H9 (cell line): ENCODE results near the gene PHTF2. TPM values are rescaled to one million over a fixed set of nuclear protein-coding genes. Genes with fewer than 3 reads are reported as not detected.
"Not testable (repeated sequence)": the region's sequence is repeated elsewhere in the genome, so short reads cannot be mapped to it uniquely, and the experiment has no call there.

Source experiments
- DNase-seq: peaks from one replicate; pipeline ENCODE4 v3.0.0-alpha.2; 2017
- H2AFZ ChIP-seq: one replicate; pipeline ENCODE4 v1.6.1; 2013; ENCODE audit warnings: mild to moderate bottlenecking, low read length, control low read depth, moderate library complexity
- H2AK5ac ChIP-seq: 2 replicates; pipeline ENCODE4 v1.6.1; 2013; ENCODE audit warnings: low read length, control low read depth, mixed read lengths; ENCODE audit not compliant: insufficient read length
- H2BK120ac ChIP-seq: one replicate; pipeline ENCODE4 v1.6.1; 2013; ENCODE audit warnings: low read depth, mild to moderate bottlenecking, low read length, control low read depth, inconsistent platforms; ENCODE audit not compliant: poor library complexity, severe bottlenecking
- H2BK12ac ChIP-seq: 2 replicates; pipeline ENCODE4 v1.6.1; 2013; ENCODE audit warnings: low read length, control low read depth, mixed read lengths, low read depth; ENCODE audit not compliant: insufficient read length
- H2BK15ac ChIP-seq: 2 replicates; pipeline ENCODE4 v1.6.1; 2013; ENCODE audit warnings: low read depth, low read length, control low read depth
- H2BK20ac ChIP-seq: one replicate; pipeline ENCODE4 v1.6.1; 2013; ENCODE audit warnings: low read depth, mild to moderate bottlenecking, low read length, control low read depth, inconsistent platforms; ENCODE audit not compliant: poor library complexity, severe bottlenecking
- H2BK5ac ChIP-seq: 2 replicates; pipeline ENCODE4 v1.6.1; 2013; ENCODE audit warnings: low read length, control low read depth, mixed read lengths; ENCODE audit not compliant: insufficient read length
- H3K14ac ChIP-seq: 2 replicates; pipeline ENCODE4 v1.6.1; 2013; ENCODE audit warnings: low read length, control low read depth; ENCODE audit not compliant: insufficient read depth
- H3K18ac ChIP-seq: 2 replicates; pipeline ENCODE4 v1.6.1; 2013; ENCODE audit warnings: low read depth, mild to moderate bottlenecking, mixed read lengths, low read length, control low read depth; ENCODE audit not compliant: insufficient read length
- H3K23ac ChIP-seq: 2 replicates; pipeline ENCODE4 v1.6.1; 2013; ENCODE audit warnings: low read length, control low read depth, mixed read lengths, low read depth; ENCODE audit not compliant: insufficient read length
- H3K23me2 ChIP-seq: 2 replicates; pipeline ENCODE4 v1.6.1; 2013; ENCODE audit warnings: low read depth, mild to moderate bottlenecking, mixed read lengths, low read length, control low read depth; ENCODE audit not compliant: insufficient read length, poor library complexity, severe bottlenecking
- H3K27ac ChIP-seq: 2 replicates; pipeline ENCODE4 v1.5.1; 2013; ENCODE audit warnings: low read length, control low read depth, mixed read lengths, low read depth; ENCODE audit not compliant: insufficient read length
- H3K27me3 ChIP-seq: 2 replicates; pipeline ENCODE4 v1.6.1; 2013; ENCODE audit warnings: low read length, control low read depth, inconsistent platforms; ENCODE audit not compliant: insufficient read depth
- H3K4ac ChIP-seq: 2 replicates; pipeline ENCODE4 v1.6.1; 2013; ENCODE audit warnings: low read depth, mild to moderate bottlenecking, control low read depth, inconsistent platforms, low read length, moderate library complexity
- H3K4me1 ChIP-seq: 2 replicates; pipeline ENCODE4 v1.6.1; 2013; ENCODE audit warnings: low read length, control low read depth, inconsistent platforms; ENCODE audit not compliant: insufficient read depth
- H3K4me2 ChIP-seq: 2 replicates; pipeline ENCODE4 v1.6.1; 2013; ENCODE audit warnings: low read length, control low read depth, mixed read lengths; ENCODE audit not compliant: insufficient read length, insufficient read depth
- H3K56ac ChIP-seq: 2 replicates; pipeline ENCODE4 v1.6.1; 2013; ENCODE audit warnings: low read depth, mild to moderate bottlenecking, mixed read lengths, low read length, control low read depth; ENCODE audit not compliant: insufficient read length
- H3K79me1 ChIP-seq: 2 replicates; pipeline ENCODE4 v1.6.1; 2013; ENCODE audit warnings: low read depth, mild to moderate bottlenecking, moderate library complexity, low read length, control low read depth, inconsistent platforms; ENCODE audit not compliant: insufficient read depth, poor library complexity, severe bottlenecking
- H3K79me2 ChIP-seq: 2 replicates; pipeline ENCODE4 v1.6.1; 2013; ENCODE audit warnings: low read length, control low read depth, inconsistent platforms; ENCODE audit not compliant: insufficient read depth
- H3K9ac ChIP-seq: 2 replicates; pipeline ENCODE4 v1.6.1; 2013; ENCODE audit warnings: low read length, control low read depth, mixed read lengths; ENCODE audit not compliant: insufficient read length; ENCODE audit errors: extremely low read depth
- H3K9me3 ChIP-seq: one replicate; pipeline ENCODE4 v1.6.1; 2013; ENCODE audit warnings: low read depth, low read length, inconsistent platforms; ENCODE audit not compliant: control insufficient read depth
- H3T11ph ChIP-seq: one replicate; pipeline ENCODE4 v1.6.1; 2013; ENCODE audit warnings: mild to moderate bottlenecking, low read length, control low read depth, inconsistent platforms
- H4K20me1 ChIP-seq: one replicate; pipeline ENCODE4 v1.6.1; 2013; ENCODE audit not compliant: control insufficient read depth, insufficient read length, insufficient read depth
- H4K5ac ChIP-seq: 2 replicates; pipeline ENCODE4 v1.6.1; 2013; ENCODE audit warnings: low read depth, mild to moderate bottlenecking, mixed read lengths, low read length, control low read depth; ENCODE audit not compliant: insufficient read length
- H4K8ac ChIP-seq: replicated peaks from 2 replicates; pipeline ENCODE4 v1.6.1; 2013; ENCODE audit warnings: low read length, control low read depth, mixed read lengths, low read depth; ENCODE audit not compliant: insufficient read length
- H4K91ac ChIP-seq: 2 replicates; pipeline ENCODE4 v1.6.1; 2013; ENCODE audit warnings: low read depth, mild to moderate bottlenecking, moderate library complexity, mixed read lengths, low read length, control low read depth; ENCODE audit not compliant: insufficient read length
- H3K27ac Mint-ChIP-seq, 3 experiments: 2 replicates in 2 of 3; 3 replicates in 1 of 3; pipeline ENCODE4 v1.8.0; 2020 to 2021; ENCODE audit warnings: mixed read lengths in 3 of 3, mild to moderate bottlenecking in 1 of 3, moderate library complexity in 1 of 3
- H3K27me3 Mint-ChIP-seq: 2 replicates; pipeline ENCODE4 v1.8.0; 2021; ENCODE audit warnings: low read depth, mild to moderate bottlenecking, moderate library complexity, mixed read lengths
- H3K36me3 Mint-ChIP-seq, 3 experiments: 2 replicates in 2 of 3; 3 replicates in 1 of 3; pipeline ENCODE4 v1.8.0; 2020 to 2021; ENCODE audit warnings: low read depth in 3 of 3, mixed read lengths in 3 of 3; ENCODE audit not compliant: insufficient read depth in 1 of 3
- H3K4me1 Mint-ChIP-seq, 2 experiments: 2 replicates each; pipeline ENCODE4 v1.8.0; 2020; ENCODE audit warnings: mixed read lengths in 2 of 2
- H3K4me3 Mint-ChIP-seq, 2 experiments: 2 replicates in 1 of 2; 3 replicates in 1 of 2; pipeline ENCODE4 v1.8.0; 2020 to 2021; ENCODE audit warnings: mild to moderate bottlenecking in 2 of 2, mixed read lengths in 2 of 2, moderate library complexity in 1 of 2
- H3K9me3 Mint-ChIP-seq, 2 experiments: 2 replicates in 1 of 2; 3 replicates in 1 of 2; pipeline ENCODE4 v1.8.0; 2020; ENCODE audit warnings: mild to moderate bottlenecking in 2 of 2, mixed read lengths in 2 of 2, moderate library complexity in 1 of 2
- WGBS: extraction: QIAGEN DNeasy Blood & Tissue Kit; methylation state at CpG from one replicate; pipeline ENCODE4 v1.1.7; 2013; ENCODE audit warnings: missing lambda C conversion rate, low lambda C conversion rate, mixed read lengths; ENCODE audit not compliant: insufficient read length; ENCODE audit errors: extremely low coverage; 5-methylcytosine and 5-hydroxymethylcytosine counted together
- total RNA-seq: library from RNA; stranded (reverse); gene quantifications from 2 replicates; pipeline ENCODE4 v1.2.1, GENCODE V29; 2021

The PHTF2 gene
- total RNA-seq, 1 experiment from 2014 or later: 16.2 TPM

- peaks cover 6 to 14% (median 7%) of the 10 kb centered on the region in 3 experiments for H3K36me3 Mint-ChIP-seq
- peaks cover 11 to 14% of the 10 kb centered on the region in 2 experiments for H3K4me1 Mint-ChIP-seq
- H3K4me2 ChIP-seq, DNase-seq, H3K23ac ChIP-seq, H3K4me3 Mint-ChIP-seq, H3K4me1 ChIP-seq, H2BK15ac ChIP-seq, H3K9me3 Mint-ChIP-seq, H4K91ac ChIP-seq, H2AFZ ChIP-seq, H3K27me3 Mint-ChIP-seq, H2BK20ac ChIP-seq, H3K56ac ChIP-seq, H3K18ac ChIP-seq, H2AK5ac ChIP-seq, H4K5ac ChIP-seq, H2BK12ac ChIP-seq, H3K23me2 ChIP-seq, H3K79me2 ChIP-seq, H4K8ac ChIP-seq, H3K14ac ChIP-seq, H3K27me3 ChIP-seq, H2BK5ac ChIP-seq, H3T11ph ChIP-seq, H3K4ac ChIP-seq, H4K20me1 ChIP-seq, H2BK120ac ChIP-seq, H3K9me3 ChIP-seq, H3K27ac ChIP-seq, H3K79me1 ChIP-seq, H3K9ac ChIP-seq: not testable (repeated sequence)
- H3K27ac Mint-ChIP-seq: peak overlapping the region in 1 of 3 experiments; percentile 82; a peak in 1 of 7 replicates
- no CpG with 5 or more reads among the region's 7 CpGs for WGBS
These were observed 75.1 kb downstream of the PHTF2 start for GRCh38 chr7:77873416-77874327.
